Small intestine (tissue), 7 donors: ENCODE results near the gene LRRTM4. TPM values are rescaled to one million over a fixed set of nuclear protein-coding genes. Genes with fewer than 3 reads are reported as not detected.

Experiments
- DNase-seq, 2 donors: peaks; one replicate each; pipeline versions ENCODE4 v3.0.0 to v3.0.0-alpha.2; 2013
- FAIRE-seq: peaks from 2 replicates; lab custom pipeline; 2012; peaks lifted over from hg19 to GRCh38; lab: Jason Lieb, UNC
- H3K27ac ChIP-seq, 3 donors: one replicate each; pipeline ENCODE4 v1.5.1; 2013; ENCODE audit warnings: low read length in 2 of 3, mild to moderate bottlenecking in 2 of 3, control low read depth in 1 of 3, inconsistent platforms in 1 of 3, low read depth in 1 of 3, moderate library complexity in 1 of 3
- H3K27me3 ChIP-seq, 3 donors: one replicate each; pipeline ENCODE4 v1.6.1; 2013; ENCODE audit warnings: low read length in 3 of 3, inconsistent platforms in 1 of 3; ENCODE audit not compliant: control insufficient read depth in 3 of 3, insufficient read depth in 3 of 3
- H3K36me3 ChIP-seq, 3 donors: one replicate each; pipeline ENCODE4 v1.6.1; 2013; ENCODE audit warnings: low read length in 3 of 3, inconsistent platforms in 1 of 3, low read depth in 1 of 3, mild to moderate bottlenecking in 1 of 3, moderate library complexity in 1 of 3; ENCODE audit not compliant: control insufficient read depth in 3 of 3, insufficient read depth in 2 of 3
- H3K4me1 ChIP-seq, 3 donors: one replicate each; pipeline ENCODE4 v1.6.1; 2013; ENCODE audit warnings: low read length in 2 of 3, inconsistent platforms in 1 of 3, low read depth in 1 of 3, mild to moderate bottlenecking in 1 of 3, moderate library complexity in 1 of 3; ENCODE audit not compliant: control insufficient read depth in 3 of 3, insufficient read depth in 2 of 3
- H3K4me3 ChIP-seq, 3 donors: one replicate each; pipeline ENCODE4 v1.5.1; 2013; ENCODE audit warnings: low read length in 3 of 3, control low read depth in 1 of 3, inconsistent platforms in 1 of 3, low read depth in 1 of 3, mild to moderate bottlenecking in 1 of 3, moderate library complexity in 1 of 3
- H3K9me3 ChIP-seq, 2 donors: one replicate each; pipeline ENCODE4 v1.6.1; 2013; ENCODE audit warnings: low read depth in 1 of 2, low read length in 1 of 2; ENCODE audit not compliant: control insufficient read depth in 2 of 2, insufficient read depth in 1 of 2
- WGBS, 3 donors: extraction: QIAGEN DNeasy Blood & Tissue Kit; methylation state at CpG; one replicate each; pipeline ENCODE4 v1.1.7; 2013; 5-methylcytosine and 5-hydroxymethylcytosine counted together
- polyA plus RNA-seq, 4 donors: library from polyadenylated mRNA; stranded (reverse) in 3 of 4; unstranded in 1 of 4; fragments of 200-250 nt in 3 of 4; fragments of 120-200 nt in 1 of 4; gene quantifications; one replicate each; pipeline versions ENCODE4 v1.2.1 to v1.2.3, GENCODE V29; 2013
- donor health status: healthy with polysubstance abuse.
- donor health status: control.
- donor health status: control.
- donor health status: Bipolar disorder and iron deficiency.
- donor health status: healthy.

Gene LRRTM4
- polyA plus RNA-seq, 4 donors, result 0.07 to 0.09 TPM; not detected in 2

DNA sequence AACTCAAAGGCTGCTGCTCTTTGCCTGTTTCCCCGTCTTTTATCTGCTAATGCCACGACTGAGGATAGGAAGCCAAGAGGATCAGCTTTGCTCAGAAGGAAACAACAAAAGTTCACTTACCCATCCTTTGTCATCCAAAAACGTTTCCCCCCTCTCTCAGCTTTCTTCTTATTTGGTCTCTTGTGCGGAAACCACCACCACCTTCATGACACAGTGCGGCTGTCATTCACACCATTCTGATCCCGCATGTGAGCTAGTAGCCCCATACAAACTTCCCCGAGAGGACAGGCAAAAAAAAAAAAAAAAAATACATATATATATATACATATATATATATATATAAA, 656 bp downstream of the LRRTM4 start:
- peak overlapping the region in 1 of 3 donors; percentile 8 for H3K4me3 ChIP-seq
- no peak overlapping the region for H3K27ac ChIP-seq
- no peaks in the 10 kb centered on the region for H3K36me3 ChIP-seq
- H3K27me3 ChIP-seq, result peaks cover 0 to 12% (median 0%) of the 10 kb centered on the region in 3 donors
- no peak for DNase-seq
- no peak for FAIRE-seq
- 25 to 42% (median 29%) methylated on average over 7 of the region's 7 CpGs for WGBS, 3 donors
- H3K9me3 ChIP-seq, result no peaks in the 10 kb centered on the region
- H3K4me1 ChIP-seq, result no peaks in the 10 kb centered on the region

DNA sequence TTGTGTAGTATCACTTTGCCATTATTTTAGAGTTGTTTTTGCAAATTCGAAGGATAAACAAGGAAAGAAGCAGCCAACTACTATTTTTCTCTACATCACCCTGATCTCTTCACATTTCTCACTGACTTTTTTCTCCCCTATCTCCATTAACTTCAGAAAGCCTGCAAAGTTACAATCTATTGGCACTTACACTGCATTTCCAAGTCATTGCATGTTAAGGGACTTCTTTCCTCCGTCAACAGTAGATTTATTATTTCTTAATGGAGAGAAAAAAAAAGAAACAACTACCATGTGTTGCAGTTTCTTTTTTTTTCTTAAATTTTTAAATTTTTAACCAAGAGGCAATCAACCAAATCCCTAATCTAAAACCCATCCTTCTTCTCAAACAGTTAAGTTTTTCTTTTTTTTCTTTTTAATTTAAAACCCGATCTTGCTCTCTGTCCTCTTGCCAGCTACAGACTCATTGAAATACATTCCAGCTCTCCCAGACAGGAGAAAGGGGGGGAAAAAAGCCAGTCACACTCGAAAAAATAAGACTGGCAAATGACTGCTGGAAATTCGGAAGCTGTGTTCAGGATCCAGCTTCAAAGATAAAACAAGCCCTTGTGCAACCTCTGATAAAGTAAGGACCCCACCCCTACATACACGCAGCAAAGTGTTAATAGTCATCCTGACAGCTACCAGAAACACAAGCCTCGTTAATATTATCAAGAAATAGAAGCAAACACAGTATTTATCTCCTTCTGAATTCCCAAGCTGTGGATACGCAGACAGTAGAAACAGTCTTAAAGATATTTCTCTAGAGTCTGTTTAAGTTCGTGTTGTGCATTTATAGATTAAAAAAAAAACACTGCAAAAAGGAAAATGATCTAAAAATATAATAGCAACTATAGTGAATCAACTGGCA, 1.3 kb downstream of the LRRTM4 start:
- Histone ChIP-seq H3K27ac (no peak overlapping the region), H3K9me3 (no peaks in the 10 kb centered on the region), H3K4me1 (no peaks in the 10 kb centered on the region), H3K27me3 (peaks cover 0 to 12% (median 0%) of the 10 kb centered on the region in 3 donors), H3K36me3 (no peaks in the 10 kb centered on the region), H3K4me3 (peak overlapping the region in 1 of 3 donors; percentile 8)
- no peak for DNase-seq
- 13 to 22% (median 21%) methylated on average over 9 of the region's 9 CpGs for WGBS, 3 donors
- FAIRE-seq, result no peak

DNA sequence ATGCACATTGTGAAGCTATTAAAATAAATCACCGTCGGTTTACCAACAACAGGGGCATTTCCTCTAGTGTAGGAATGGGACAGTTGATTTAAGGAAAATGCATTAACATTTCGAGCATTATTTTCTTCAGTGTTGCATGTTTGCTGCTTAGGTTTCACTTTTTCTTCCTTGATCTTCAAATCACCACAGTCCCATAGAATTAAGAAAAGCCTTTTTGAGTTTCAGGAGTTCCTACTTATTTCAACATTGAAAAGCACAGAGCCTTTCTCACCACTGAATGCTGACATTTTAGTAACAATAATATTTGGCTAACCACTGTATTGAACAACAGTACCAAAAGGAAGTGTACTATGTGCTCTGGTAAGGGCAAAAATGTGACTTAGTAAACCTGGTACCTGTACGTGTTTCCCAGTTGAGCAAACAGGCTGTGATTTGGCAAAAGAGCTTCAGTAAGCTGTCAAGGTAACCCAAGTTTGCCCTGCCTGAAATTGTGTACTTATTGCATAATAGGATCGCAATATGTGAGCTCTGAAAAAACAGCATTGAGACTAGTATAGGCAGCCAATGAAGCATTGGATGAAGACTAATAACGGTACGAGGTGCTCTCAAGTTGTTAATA, 2.2 kb downstream of the LRRTM4 start:
- DNase-seq (no peak), FAIRE-seq (no peak)
- Histone ChIP-seq H3K4me1 (no peaks in the 10 kb centered on the region), H3K9me3 (no peaks in the 10 kb centered on the region), H3K27me3 (peaks cover 0 to 12% (median 0%) of the 10 kb centered on the region in 3 donors), H3K4me3 (no peak overlapping the region), H3K36me3 (no peaks in the 10 kb centered on the region), H3K27ac (no peak overlapping the region)
- 61 to 71% (median 66%) methylated on average over 7 of the region's 7 CpGs for WGBS, 3 donors

DNA sequence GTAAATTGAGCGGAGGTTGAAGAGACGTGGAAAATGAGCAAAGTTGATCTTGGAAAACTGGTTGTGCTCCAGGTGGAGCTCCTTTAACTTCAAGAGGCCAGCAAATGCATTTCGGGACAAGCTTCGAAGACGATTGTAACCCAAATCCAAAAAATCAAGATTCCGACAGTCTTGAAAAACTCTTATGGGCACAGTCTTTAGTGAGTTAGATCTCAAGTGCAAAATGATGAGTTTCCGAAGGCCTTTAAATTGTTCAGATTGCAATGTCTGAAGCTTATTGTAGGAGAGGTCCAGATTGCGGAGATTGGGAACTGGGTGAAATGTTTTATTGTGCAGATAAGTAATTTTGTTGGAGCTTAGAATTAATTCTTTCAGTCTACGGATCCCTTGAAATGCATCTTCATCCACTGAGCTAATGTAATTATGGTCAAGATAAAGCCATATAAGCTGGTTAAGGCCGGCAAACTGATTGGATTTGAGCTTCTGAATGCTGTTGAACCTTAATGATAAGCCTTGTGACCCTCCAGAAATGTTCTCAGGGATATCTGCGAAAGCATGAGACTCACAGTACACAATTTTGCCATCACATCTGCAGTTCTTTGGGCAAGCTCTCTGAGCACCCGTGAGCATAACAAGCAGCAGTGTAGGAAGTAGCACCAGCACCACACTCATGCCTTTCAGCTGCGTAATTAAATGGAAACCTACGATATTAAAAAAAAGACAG, 2.9 kb downstream of the LRRTM4 start:
- WGBS, 3 donors, result 88 to 92% (median 91%) methylated on average over 14 of the region's 14 CpGs
- Histone ChIP-seq H3K9me3 (no peaks in the 10 kb centered on the region), H3K4me1 (no peaks in the 10 kb centered on the region), H3K36me3 (no peaks in the 10 kb centered on the region), H3K27ac (no peak overlapping the region), H3K4me3 (no peak overlapping the region), H3K27me3 (peaks cover 0 to 12% (median 0%) of the 10 kb centered on the region in 3 donors)
- DNase-seq (no peak), FAIRE-seq (no peak)

DNA sequence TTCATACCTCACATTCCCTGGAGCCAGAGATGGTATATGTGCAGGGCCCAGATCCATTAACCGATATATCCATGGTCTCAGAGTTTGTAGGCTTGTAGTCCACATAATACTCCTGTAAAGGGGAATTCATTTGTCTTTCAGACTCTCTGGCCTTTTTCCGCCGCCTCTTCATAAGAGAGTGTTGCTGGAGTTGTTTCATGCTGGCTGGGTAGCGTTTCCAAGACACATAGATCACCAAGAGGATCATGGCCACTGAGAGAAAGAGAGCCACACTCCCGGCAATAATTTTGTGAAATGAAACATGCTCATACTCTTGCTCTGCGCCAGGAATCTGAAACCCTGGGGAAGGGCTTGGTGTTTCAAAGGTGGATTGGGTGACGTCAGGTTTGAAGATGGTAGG, 3.9 kb downstream of the LRRTM4 start:
- DNase-seq, result no peak
- H3K36me3 ChIP-seq, result no peaks in the 10 kb centered on the region
- no peak overlapping the region for H3K27ac ChIP-seq
- WGBS, 3 donors, result 86 to 93% (median 90%) methylated on average over 7 of the region's 7 CpGs
- no peaks in the 10 kb centered on the region for H3K9me3 ChIP-seq
- no peak overlapping the region for H3K4me3 ChIP-seq
- H3K4me1 ChIP-seq, result no peaks in the 10 kb centered on the region
- no peak for FAIRE-seq
- H3K27me3 ChIP-seq, result peaks cover 0 to 12% (median 0%) of the 10 kb centered on the region in 3 donors

DNA sequence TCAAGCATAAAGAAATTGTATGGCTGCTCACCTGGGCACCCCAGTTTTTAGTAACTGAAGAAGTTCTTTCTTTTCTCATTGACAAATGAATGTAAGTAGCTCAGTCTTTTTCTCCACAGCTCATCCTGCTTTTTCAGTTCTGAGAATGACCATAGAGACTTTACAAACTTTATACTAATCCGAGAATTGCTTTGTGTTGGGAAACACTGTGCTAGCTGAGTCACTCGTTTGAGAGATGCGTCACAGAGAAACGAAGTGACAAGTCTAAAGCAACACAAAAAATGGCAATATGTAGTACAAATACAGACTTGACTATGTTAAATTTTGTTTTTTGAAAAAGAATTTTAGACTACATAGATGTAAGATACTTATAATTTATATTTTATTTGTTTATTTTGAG, 9.0 kb downstream of the LRRTM4 start:
- no peak overlapping the region for H3K27ac ChIP-seq
- H3K27me3 ChIP-seq, result no peaks in the 10 kb centered on the region
- no peak for FAIRE-seq
- H3K4me3 ChIP-seq, result no peak overlapping the region
- H3K9me3 ChIP-seq, result no peaks in the 10 kb centered on the region
- 75 to 78% (median 75%) methylated on average over 4 of the region's 4 CpGs for WGBS, 3 donors
- DNase-seq, result no peak
- H3K4me1 ChIP-seq, result no peaks in the 10 kb centered on the region
- no peaks in the 10 kb centered on the region for H3K36me3 ChIP-seq

DNA sequence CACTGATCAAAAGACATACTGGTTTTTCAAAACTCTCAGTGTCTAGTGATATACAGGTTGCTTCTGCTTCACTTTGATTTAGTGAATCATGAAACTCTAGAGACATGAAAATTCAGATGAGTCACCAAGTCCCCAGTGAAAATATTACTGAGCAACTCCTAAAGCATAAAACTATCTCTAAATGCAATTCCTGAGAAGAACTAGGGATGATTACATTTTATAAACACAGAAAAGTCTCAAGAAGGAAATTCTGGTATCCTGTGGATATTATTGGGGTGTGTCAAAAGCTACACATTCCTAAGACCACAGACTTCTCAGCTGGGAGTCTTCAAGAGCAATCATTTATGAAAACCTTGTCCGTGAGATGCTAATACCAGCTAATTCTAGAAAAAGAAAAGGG, 9.7 kb downstream of the LRRTM4 start:
- WGBS, 3 donors, result 53 to 88% (median 82%) methylated on average over 1 of the region's 1 CpG
- no peak for FAIRE-seq

DNA sequence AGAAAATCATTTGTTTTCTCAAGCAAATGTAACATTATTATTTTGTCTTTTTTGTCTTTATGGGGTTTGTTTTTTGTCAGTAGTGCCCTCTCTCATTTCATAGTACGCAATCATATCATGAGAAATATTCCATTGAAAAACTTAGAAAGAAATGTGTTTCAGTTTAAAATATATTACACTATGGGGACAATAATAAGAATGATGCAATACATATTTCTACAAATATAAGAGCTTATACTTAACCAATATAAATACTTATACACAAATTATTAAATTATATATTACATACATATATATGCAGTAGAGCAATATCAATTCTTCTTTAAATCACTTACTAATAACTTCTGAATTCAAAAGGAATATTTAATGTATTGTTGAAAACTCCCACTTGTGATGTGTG, 13.7 kb downstream of the LRRTM4 start:
- DNase-seq, result no peak
- 85 to 97% (median 94%) methylated on average over 1 of the region's 1 CpG for WGBS, 3 donors
- H3K36me3 ChIP-seq, result no peaks in the 10 kb centered on the region
- no peak overlapping the region for H3K27ac ChIP-seq
- no peak for FAIRE-seq
- no peaks in the 10 kb centered on the region for H3K27me3 ChIP-seq
- H3K4me3 ChIP-seq, result no peak overlapping the region
- no peaks in the 10 kb centered on the region for H3K4me1 ChIP-seq
- H3K9me3 ChIP-seq, result no peaks in the 10 kb centered on the region

More for the DNA sequence above, 9.7 kb downstream of the LRRTM4 start:
- no peaks in the 10 kb centered on the region for H3K9me3 ChIP-seq
- no peak for DNase-seq
- no peaks in the 10 kb centered on the region for H3K27me3 ChIP-seq
- no peaks in the 10 kb centered on the region for H3K4me1 ChIP-seq
- no peak overlapping the region for H3K4me3 ChIP-seq
- no peaks in the 10 kb centered on the region for H3K36me3 ChIP-seq
- no peak overlapping the region for H3K27ac ChIP-seq
